8988T (cell line): ENCODE results near the gene PKIB.

ENCODE experiments used
- DNase-seq: peaks from one replicate; pipeline ENCODE4 v3.0.0; 2011

Gene PKIB

GRCh38 chr6:122749451-122750050 is 139.3 kb downstream of the PKIB start:
- DNase-seq = no peak

- no peak for DNase-seq
Observed at GRCh38 chr6:122751326-122751725, 141.1 kb downstream of the PKIB start.

GRCh38 chr6:122752459-122752858 is 142.3 kb downstream of the PKIB start:
- no peak for DNase-seq

- DNase-seq = no peak
Observed at GRCh38 chr6:122753000-122753687, 142.9 kb downstream of the PKIB start.

GRCh38 chr6:122753688-122754056 is 143.5 kb downstream of the PKIB start:
- no peak for DNase-seq

- no peak for DNase-seq
Observed at GRCh38 chr6:122754191-122754731, 144.1 kb downstream of the PKIB start.

- DNase-seq = no peak
Observed at GRCh38 chr6:122755901-122756300, 145.7 kb downstream of the PKIB start.

DNA sequence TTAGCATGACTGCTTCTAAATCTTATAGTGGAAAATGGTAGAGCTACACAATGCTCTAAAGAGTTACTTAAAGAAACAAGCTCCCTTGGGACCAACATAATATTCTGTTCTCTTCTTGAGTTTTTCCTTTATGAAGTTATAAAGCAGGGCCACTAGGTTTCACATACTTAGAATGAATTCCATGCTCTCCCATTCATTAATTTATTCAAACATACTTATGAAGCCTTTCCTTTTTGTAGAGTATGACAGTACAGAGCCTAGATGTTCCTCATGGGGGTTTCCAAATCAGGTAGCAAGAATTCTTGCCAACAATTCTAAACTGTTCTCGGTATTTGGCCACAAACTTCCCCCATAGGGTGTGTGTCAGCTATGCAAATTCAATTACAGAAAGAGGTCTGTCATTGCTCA is 148.7 kb downstream of the PKIB start:
- DNase-seq = no peak

GRCh38 chr6:122760330-122760729 is 150.1 kb downstream of the PKIB start:
- DNase-seq = no peak

GRCh38 chr6:122766256-122766655 is 156.1 kb downstream of the PKIB start:
- no peak for DNase-seq

DNA sequence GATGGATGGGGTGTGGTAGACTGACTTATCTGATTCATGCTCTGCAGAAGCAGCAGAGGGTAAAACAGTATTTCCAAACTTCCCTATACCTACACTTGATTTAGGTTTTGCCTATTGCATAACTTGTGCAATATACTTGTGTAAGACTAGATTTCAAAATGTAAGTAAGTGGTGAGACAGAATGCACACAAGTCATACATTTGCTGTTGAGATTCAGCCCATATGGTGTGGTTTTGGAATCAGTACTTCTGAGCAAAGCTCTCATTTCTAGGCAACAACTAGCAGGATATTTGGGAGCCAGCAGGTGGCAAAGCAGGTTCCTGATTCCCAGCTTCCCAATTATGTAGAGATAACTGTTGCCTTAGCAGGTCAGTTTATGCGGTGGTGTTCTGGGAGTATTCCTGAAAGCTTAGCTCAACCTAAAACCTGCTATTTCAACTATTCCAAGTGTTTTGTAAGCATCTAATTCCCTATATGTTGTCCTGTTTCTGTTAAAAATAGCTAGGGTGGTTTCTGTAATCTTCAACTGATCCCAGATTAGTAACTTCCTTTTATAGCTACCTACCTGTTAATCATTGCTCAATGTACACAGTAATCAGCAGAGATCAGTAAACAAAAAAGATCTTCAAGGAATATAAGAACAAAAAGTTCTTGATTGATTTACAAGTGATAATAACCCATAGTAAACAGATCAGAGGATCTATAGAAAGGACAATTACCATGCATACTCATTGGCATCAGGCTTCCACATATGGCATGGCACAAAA is 160.8 kb downstream of the PKIB start:
- DNase-seq = no peak

DNA sequence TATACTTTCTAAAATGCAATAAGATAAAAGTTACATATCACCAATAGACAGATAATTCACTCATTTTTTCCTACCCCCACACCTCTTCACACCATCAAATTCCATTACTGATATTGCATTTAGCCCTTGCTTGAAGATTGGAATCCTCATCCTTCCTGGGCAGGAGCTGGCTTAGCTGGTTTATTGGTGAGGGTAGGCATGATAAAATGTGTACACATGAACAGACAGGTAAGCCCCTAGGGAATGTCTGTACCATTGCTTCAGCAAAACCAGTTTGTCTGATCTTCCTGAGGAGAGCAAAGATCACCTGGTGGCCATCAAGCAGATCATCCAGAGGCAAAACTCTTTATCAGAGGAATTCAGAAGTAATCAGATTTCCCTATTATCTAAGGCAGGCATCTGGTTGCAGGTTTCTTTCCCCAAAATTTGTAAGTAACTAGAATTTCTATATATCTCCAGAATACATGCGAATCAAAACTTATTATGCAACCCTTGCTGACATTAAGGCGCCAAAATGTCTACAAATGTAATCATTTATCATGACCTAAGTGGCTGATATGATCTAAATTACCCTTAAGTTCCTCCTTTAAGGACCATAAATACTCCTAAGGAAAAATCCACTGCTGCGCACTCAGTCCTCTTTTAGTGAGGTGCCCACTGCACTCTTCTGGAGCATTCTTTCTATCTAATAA is 162.7 kb downstream of the PKIB start:
- no peak for DNase-seq
